Stomach (tissue), 4 donors: Measurements from ENCODE around the gene EPS8L2.

Experiments used
- CTCF ChIP-seq, 7 experiments: fragments of 450-650 bp in 4 of 7; fragments of 200-600 bp in 3 of 7; sonication (generic) in 3 of 7; IDR thresholded peaks; one replicate each; pipeline ENCODE4 v1.5.1; 2016 to 2019; ENCODE audit warnings: antibody characterized with exemption in 7 of 7, control low read depth in 2 of 7, mild to moderate bottlenecking in 1 of 7
- POLR2A ChIP-seq, 4 donors: fragments of 450-650 bp; IDR thresholded peaks; one replicate each; pipeline ENCODE4 v1.6.1; 2016; ENCODE audit warnings: antibody characterized with exemption in 4 of 4, control low read depth in 2 of 4, mild to moderate bottlenecking in 1 of 4, moderate library complexity in 1 of 4
- POLR2AphosphoS5 ChIP-seq, 3 donors: sonication (generic); formaldehyde crosslinking; IDR thresholded peaks; one replicate each; pipeline ENCODE4 v1.6.1; 2016; ENCODE audit warnings: antibody characterized with exemption in 3 of 3

DNA sequence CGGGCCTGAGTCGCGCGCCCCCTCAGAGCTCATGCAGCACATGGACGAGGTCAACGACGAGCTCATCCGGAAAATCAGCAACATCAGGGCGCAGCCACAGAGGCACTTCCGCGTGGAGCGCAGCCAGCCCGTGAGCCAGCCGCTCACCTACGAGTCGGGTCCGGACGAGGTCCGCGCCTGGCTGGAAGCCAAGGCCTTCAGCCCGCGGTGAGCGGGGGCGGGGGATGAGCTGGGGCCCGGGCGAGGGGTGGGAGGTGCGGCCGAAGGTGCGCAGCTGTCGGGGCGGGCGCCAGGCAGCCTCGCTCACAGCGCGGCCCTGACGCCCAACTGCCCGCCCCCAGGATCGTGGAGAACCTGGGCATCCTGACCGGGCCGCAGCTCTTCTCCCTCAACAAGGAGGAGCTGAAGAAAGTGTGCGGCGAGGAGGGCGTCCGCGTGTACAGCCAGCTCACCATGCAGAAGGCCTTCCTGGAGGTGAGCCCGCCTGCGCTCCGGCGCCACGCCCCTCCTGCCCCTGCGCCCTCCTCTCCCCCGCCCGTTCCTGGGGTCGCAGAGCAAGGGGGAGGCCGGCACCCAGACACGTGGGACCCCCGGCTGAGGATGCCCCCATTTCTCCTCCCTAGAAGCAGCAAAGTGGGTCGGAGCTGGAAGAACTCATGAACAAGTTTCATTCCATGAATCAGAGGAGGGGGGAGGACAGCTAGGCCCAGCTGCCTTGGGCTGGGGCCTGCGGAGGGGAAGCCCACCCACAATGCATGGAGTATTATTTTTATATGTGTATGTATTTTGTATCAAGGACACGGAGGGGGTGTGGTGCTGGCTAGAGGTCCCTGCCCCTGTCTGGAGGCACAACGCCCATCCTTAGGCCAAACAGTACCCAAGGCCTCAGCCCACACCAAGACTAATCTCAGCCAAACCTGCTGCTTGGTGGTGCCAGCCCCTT lies 20.5 kb downstream of the EPS8L2 start:
- TF ChIP-seq CTCF (IDR thresholded peaks at IDR 0.05): no peak
- TF ChIP-seq POLR2A (IDR thresholded peaks at IDR 0.05): no peak
- TF ChIP-seq POLR2AphosphoS5 (IDR thresholded peaks at IDR 0.05): peak in 1 of 3 donors; percentile 66
